GM18861 (cell line): Measurements from ENCODE around the gene SPRR5.

Experiments
- ATAC-seq: cut with Tn5 transposase; IDR thresholded peaks from one replicate; pipeline ENCODE4 v1.9.1; 2021; ENCODE audit not compliant: unreplicated experiment

The SPRR5 gene

DNA sequence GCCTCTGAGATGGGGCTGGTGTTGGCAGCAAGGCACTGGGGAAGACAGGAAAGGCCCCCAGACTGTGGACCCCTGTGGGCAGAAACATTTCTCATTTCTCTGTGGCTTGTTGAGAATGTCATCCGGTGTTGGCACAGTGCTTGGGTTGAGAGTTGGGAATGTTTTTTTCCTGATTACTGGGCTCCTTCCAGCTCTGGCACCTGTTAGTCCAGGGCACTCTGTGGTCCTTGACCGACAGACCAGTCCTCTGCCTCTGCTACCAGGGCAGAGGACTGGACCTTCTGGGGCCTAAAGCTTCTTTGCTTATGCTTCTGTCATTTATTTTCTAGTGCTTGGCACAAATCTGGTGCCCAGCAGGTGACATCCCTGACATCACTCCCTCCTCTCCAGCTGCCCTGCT is 4.8 kb upstream of the SPRR5 start:
- no peak for ATAC-seq

DNA sequence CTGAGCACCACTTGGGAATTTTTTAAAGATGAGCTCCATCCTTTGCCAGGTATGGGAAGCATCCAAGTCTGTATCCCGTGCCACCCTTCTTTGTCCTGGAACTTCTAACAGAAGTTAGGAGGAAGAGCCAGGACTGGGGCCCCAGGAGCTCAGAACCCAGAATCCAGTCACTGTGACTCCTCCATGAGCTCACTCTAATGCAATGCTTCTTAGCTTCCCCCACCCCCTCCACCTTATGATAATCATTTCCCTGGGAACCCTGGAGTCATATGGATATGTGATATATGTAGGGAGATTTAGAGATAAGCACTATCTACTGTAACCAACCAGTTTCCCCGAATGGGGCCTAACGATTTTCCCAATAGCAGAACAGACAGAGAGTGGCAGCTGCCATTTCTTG is 758 bp upstream of the SPRR5 start:
- no peak for ATAC-seq

DNA sequence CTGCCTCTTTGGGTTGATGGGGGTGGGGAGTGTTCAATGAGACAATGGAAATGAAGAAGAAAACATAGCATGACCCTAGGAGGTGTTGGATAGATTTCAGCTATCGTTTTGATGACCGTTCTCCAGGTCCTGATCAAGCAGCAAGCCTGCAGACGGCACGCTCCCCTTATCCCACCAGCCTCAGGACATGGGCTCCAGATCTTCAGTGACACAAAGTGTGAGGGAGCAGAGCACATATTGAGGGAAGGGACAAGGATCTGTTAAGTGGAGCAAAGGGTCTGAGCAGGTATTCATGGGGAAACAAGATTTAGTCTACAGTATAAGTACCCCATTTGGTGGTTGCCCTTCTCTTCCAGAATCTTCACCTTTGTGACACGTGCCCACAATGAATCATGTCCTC is 4.7 kb downstream of the SPRR5 start:
- no peak for ATAC-seq

DNA sequence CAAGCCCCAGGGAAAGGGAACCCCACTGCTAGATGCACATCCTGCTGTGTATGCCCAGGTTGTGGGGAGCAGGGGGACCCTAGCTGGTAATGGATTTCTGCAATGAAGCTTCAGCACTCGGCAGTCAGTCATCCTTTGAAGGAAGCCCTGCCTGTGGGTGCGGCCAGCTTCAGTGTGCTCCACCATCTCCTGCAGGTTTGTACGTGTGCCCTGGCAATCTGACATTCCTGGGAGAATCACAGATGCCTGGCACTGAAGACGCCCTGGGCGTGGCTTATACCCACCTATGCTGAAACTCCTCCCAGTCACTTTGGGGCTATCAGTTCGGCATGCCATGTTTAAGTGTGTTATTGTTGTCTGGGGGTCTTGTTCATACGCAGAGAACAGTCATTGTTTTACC is 6.8 kb downstream of the SPRR5 start:
- ATAC-seq: no peak

GRCh38 chr1:152954436-152954835 is 7.4 kb downstream of the SPRR5 start:
- ATAC-seq: no peak

DNA sequence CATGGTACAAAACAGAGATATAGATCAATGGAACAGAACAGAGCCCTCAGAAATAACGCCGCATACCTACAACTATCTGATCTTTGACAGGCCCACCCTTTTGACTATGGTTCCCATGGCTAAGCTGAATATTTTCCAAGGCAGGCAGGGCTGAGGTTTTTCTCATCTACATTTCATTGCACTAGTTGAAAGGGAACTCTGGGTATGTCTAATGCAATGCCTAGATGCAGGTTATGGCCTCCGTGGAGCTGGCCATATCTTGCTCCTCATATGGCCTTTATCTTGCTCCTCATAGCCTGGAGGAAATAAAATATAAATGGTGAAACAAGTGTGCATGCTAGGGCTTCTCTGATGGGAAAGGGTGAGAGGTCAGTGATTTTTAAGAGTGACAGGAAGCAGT is 10.6 kb downstream of the SPRR5 start:
- no peak for ATAC-seq

GRCh38 chr1:152959273-152959672 is 12.3 kb downstream of the SPRR5 start:
- no peak for ATAC-seq

DNA sequence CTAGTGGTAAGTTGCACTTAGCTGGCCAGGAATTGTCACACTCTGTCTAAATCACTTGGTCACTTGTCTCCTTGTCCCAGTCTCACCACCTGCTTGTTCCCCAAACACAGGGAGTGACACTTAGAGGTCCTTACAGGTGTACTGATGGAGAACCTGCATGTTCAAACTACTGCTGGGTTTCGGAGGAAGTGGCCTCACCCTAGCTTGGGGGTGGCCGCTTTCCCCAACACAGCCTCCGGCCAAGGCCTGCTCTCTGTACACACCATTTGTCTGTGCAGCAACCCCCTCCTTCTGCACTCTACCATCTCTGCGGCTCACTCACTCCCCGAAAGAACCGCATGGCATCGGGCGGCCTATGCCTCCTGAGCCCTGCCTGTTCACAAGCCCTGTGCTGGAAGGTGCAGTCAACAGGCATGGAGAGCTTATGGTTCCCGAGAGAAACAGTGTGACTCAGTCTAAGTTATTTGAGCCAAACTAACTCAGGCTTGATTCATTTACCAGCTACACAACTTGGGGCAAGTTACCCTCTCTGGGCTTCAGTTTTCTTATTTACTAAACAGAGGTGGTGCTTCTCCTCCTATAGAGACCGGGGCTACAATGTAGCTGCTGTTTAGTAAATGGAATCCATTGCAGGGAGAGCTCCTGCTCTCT is 12.9 kb downstream of the SPRR5 start:
- ATAC-seq: no peak

DNA sequence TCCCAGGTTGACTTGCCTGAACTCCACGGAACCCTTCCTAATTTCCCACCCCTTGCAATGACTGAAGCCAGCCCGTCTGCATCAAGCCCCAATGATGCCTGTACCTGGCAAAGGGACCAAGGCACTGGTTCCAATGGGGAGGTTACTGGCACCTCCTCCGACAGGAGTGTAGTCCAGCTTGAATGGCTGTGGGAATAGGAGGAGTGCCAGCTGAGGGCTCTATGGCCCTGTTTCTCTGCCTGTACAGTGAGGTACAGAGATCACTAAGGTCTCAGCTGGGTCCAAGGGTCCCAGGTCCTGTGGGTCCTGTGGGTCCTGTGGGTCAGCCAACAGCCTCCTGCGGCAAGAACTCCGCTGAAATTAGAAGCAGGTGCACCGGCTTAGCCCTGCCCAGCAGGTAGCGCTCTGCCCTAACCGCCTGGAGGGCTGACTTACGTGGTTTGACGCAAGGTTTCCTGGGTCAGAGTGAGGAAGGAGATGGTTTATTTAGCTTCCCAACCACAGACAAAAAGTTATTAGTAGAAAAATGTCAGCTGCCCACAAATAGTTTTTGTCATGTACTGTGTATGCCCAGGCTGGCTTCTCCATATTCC is 13.5 kb downstream of the SPRR5 start:
- ATAC-seq: no peak

DNA sequence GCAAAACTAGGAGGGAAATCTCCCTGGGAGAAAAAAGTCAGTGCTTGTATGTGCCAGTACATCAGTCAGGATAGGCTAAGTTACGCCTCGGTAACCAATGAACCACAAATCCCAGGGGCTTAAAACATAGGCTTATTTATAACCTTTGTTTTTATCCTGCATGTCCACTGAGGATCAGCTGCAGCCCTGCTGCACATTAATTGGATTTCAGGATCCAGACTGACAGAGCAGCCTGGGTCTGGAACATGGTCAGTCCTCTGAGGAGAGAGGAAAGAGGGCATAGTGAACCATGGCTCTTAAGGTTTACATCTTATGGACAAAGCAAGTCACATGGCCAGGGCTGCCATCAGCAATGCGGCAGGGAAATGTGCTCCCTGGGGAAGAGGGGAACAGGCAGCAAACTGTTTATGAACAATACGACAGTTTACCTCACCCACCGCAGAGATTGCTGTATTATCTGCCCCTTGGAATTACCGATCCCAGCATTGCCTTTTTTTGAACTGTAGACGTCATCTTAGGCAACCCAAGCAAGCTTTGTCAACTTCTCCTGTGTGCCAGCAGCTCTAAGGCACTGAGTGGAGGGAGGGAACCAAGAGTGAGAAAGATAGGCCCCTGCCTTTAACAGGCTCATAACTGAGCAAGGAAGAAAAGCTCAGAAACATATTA is 14.4 kb downstream of the SPRR5 start:
- ATAC-seq: no peak

DNA sequence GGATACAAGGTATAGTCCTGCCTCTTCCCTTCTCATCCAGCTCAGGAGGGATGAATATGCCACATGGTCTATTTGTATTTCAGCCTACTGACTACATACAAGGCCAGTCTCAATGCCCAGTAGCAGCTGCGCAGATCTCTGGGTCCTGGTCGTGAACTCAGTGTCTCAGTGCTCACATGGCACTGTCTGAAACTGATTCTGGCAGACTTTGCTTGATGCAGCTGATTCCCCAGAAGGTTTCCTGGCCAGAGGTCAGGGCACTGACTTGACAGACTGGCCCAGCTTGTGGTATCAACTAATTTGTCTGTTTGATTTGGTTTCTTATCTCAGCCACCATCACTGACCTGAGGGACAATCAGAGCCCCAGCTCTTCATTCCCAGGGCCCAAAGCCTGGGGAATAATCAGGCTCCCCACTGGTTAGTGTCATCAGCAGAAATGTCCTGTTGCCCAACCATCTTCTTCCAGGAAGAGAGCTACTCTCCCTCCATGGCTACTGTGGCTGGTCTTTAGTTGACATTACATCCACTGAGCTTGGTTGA is 15.9 kb downstream of the SPRR5 start:
- ATAC-seq: no peak

- no peak for ATAC-seq
Measured at GRCh38 chr1:152964536-152964935, 17.5 kb downstream of the SPRR5 start.

DNA sequence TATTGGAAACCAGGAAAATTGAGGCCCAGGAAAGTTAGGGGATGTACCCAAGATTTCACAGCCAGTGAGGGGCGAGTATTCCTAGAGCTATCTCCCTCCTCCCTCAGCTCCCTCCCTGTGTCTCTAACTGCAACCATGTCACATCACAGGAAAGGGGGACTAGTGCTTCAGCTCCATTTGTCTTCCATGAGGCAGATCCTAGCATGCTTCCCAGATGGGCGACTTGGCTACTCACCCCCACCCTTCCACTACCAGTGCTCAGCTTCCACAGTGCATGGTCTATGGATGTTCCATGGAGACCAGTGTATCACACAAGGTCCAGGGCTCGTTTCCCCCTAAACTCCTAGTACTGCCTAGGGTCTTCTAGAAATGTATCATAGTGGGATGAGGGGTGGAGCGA is 18.8 kb downstream of the SPRR5 start:
- no peak for ATAC-seq

GRCh38 chr1:152967201-152967600 is 20.2 kb downstream of the SPRR5 start:
- no peak for ATAC-seq

DNA sequence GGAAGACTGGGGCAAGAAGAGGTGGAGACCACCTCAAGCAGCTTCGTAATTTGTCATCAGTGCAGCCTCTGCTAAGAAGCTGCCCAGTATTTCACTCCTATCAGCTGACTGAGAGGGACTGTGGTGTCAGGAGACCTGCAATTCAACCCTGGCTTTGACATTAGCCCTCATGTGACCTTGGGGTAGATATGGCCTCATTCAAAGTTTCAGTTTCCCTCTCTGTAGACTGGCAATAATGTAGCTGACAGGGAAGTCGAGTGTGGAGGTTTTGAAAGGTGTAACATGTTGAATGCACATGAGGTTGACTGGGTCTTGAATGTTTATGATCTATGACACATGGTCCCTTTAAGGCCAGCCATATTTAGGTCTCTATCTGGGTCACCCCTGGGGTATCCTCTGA is 21.2 kb downstream of the SPRR5 start:
- peak; percentile 96 for ATAC-seq

GRCh38 chr1:152969036-152969435 is 22.0 kb downstream of the SPRR5 start:
- no peak for ATAC-seq

- ATAC-seq: no peak
Measured at GRCh38 chr1:152970495-152970894, 23.5 kb downstream of the SPRR5 start, which contains the start of gene SPRR4. Gene SPRR4 (plus strand): TSS chr1:152970648. CDS start chr1:152971891, 1,243 bp downstream.

GRCh38 chr1:152972196-152972886 is 25.3 kb downstream of the SPRR5 start:
- no peak for ATAC-seq

DNA sequence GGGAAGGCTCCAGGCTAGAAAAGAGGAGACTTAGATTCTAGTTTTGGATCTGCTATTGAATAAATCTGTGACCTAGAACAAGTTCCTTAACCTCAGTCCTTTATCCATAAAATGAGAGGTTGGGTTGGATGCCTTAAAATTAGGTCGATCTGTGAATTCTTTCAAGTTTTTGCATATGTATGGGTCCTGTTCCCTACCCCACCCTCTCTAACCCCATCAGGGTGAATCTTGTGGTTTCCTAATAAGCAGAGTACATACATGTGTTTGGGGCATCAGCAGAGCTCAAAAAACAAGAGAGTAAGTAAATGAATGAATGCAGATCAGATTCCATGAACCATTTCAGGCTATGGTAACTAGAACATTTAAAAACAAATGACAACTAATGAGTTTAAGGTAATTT is 29.7 kb downstream of the SPRR5 start:
- no peak for ATAC-seq

DNA sequence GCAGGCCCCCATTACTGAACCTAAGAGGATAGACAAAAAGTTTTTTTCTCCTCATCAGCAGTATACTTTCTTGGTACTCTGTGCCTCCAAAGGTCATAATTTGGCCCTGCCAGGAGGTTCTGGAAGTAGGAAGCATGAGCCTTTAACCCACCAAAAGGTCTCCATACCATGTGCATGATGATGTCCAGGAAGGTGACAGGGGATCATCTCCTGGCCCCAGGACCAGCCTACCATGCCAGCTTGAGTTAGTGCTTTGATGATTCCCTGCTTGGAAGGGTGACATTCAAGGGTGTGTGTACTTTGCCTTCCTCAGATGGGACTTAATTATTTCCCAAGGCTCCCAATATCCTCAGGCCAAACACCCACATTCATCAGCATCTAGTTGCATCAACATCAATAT is 30.6 kb downstream of the SPRR5 start:
- ATAC-seq: no peak

- no peak for ATAC-seq
Measured at GRCh38 chr1:152980676-152981075, 33.7 kb downstream of the SPRR5 start.
